Osteoblast (primary cell): ENCODE measurements around the gene DLG2. TPM values are rescaled to one million over a fixed set of nuclear protein-coding genes. Genes with fewer than 3 reads are reported as not detected.

Source experiments
- DNase-seq: peaks from one replicate; pipeline ENCODE4 v3.0.0; 2011; ENCODE audit warnings: low spot score, mixed read lengths; ENCODE audit not compliant: insufficient read length; ENCODE audit errors: missing footprints
- H2AFZ ChIP-seq: 2 replicates; pipeline ENCODE4 v1.6.0; 2011; ENCODE audit warnings: mild to moderate bottlenecking, low read length
- H3K27ac ChIP-seq: 2 replicates; pipeline ENCODE4 v1.5.1; 2011; ENCODE audit warnings: mild to moderate bottlenecking, low read depth, low read length, moderate library complexity
- H3K27me3 ChIP-seq: 2 replicates; pipeline ENCODE4 v1.6.0; 2012; ENCODE audit warnings: mild to moderate bottlenecking, control low read depth, inconsistent platforms, low read length, moderate library complexity; ENCODE audit not compliant: insufficient read depth
- H3K36me3 ChIP-seq: 2 replicates; pipeline ENCODE4 v1.5.1; 2011; ENCODE audit warnings: mild to moderate bottlenecking, low read length, control low read depth, moderate library complexity; ENCODE audit not compliant: insufficient read depth
- H3K4me1 ChIP-seq: 2 replicates; pipeline ENCODE4 v1.5.1; 2011; ENCODE audit warnings: mild to moderate bottlenecking, low read length, control low read depth, moderate library complexity; ENCODE audit not compliant: insufficient read depth
- H3K4me2 ChIP-seq: 2 replicates; pipeline ENCODE4 v1.6.0; 2011; ENCODE audit warnings: mild to moderate bottlenecking, low read length; ENCODE audit not compliant: insufficient read depth
- H3K4me3 ChIP-seq: fragments of 200-600 bp; sonication (generic); 3 replicates; pipeline ENCODE4 v1.5.1; 2012; ENCODE audit warnings: mild to moderate bottlenecking, low read length, inconsistent platforms; ENCODE audit not compliant: insufficient read depth
- H3K79me2 ChIP-seq: 2 replicates; pipeline ENCODE4 v1.6.0; 2012; ENCODE audit warnings: mild to moderate bottlenecking, low read length, control low read depth, inconsistent platforms; ENCODE audit not compliant: insufficient read depth
- H3K9me3 ChIP-seq: 2 replicates; pipeline ENCODE4 v1.5.1; 2011; ENCODE audit warnings: low read depth, low read length, control low read depth
- H4K20me1 ChIP-seq: 2 replicates; pipeline ENCODE4 v1.6.0; 2012; ENCODE audit warnings: mild to moderate bottlenecking, low read length, control low read depth; ENCODE audit not compliant: insufficient read depth
- total RNA-seq: library from RNA; depleted of rRNA; stranded (reverse); fragments of >200 nt; gene quantifications from 2 replicates; pipeline ENCODE4 v1.2.3, GENCODE V29; 2012
- TF ChIP-seq, protein P1 (sequence below): IDR thresholded peaks from 2 replicates; pipeline ENCODE4 v1.5.1; 2011; ENCODE audit warnings: mild to moderate bottlenecking, low read depth, low read length, moderate library complexity; ENCODE audit errors: extremely low read depth

DLG2 gene
- total RNA-seq, 1 donor = 3.3 TPM

DNA sequence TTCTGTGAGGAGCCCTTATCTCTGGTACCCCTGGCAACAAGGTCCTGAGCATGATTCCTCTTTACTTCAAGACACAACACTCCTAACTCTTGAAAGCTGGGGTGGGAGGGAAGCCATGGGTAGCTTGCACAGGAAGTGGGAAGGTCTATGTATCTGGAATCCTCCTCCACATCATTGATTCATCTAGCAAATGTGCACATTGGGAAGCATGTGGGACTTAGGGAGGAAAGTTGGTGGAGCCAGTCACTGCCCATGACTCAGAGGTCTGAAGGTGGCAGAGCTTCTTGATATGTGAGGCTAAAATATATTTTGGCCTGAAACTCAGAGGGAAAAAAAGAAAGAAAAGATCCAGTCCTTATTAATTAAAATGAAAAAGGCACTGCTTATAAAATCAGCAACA is 1000.9 kb downstream of the DLG2 start:
- Histone ChIP-seq H3K27ac (no peak overlapping the region), H3K4me3 (no peak overlapping the region), H3K4me1 (no peaks in the 10 kb centered on the region), H3K4me2 (no peak overlapping the region), H3K36me3 (no peaks in the 10 kb centered on the region), H4K20me1 (no peaks in the 10 kb centered on the region), H3K27me3 (no peaks in the 10 kb centered on the region), H3K9me3 (no peaks in the 10 kb centered on the region), H3K79me2 (no peaks in the 10 kb centered on the region), H2AFZ (no peak overlapping the region)
- TF ChIP-seq, protein P1, sequence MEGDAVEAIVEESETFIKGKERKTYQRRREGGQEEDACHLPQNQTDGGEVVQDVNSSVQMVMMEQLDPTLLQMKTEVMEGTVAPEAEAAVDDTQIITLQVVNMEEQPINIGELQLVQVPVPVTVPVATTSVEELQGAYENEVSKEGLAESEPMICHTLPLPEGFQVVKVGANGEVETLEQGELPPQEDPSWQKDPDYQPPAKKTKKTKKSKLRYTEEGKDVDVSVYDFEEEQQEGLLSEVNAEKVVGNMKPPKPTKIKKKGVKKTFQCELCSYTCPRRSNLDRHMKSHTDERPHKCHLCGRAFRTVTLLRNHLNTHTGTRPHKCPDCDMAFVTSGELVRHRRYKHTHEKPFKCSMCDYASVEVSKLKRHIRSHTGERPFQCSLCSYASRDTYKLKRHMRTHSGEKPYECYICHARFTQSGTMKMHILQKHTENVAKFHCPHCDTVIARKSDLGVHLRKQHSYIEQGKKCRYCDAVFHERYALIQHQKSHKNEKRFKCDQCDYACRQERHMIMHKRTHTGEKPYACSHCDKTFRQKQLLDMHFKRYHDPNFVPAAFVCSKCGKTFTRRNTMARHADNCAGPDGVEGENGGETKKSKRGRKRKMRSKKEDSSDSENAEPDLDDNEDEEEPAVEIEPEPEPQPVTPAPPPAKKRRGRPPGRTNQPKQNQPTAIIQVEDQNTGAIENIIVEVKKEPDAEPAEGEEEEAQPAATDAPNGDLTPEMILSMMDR = no peak
- DNase-seq = no peak

DNA sequence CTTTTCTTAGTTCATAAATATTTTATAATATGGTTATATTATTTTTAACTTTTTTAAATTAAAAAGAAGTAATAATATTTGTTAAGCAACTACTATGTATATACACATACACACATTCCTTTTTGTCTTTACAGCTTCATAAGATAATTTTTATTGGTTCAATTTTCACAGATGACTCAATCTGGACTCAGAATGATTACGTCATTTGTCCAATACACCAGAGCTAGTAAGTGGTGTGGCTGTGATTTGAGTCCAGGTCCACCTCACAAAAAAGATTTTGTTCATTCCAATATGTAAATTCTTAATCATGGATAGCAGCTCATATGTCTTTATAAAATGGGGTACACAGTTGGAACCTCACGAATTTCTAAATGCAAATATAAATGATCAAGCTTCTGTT is 1014.5 kb downstream of the DLG2 start:
- H3K9me3 ChIP-seq = no peaks in the 10 kb centered on the region
- no peaks in the 10 kb centered on the region for H3K36me3 ChIP-seq
- no peak overlapping the region for H3K4me2 ChIP-seq
- H3K79me2 ChIP-seq = no peaks in the 10 kb centered on the region
- H4K20me1 ChIP-seq = no peaks in the 10 kb centered on the region
- no peaks in the 10 kb centered on the region for H3K4me1 ChIP-seq
- H3K27ac ChIP-seq = no peak overlapping the region
- no peak overlapping the region for H2AFZ ChIP-seq
- no peak overlapping the region for H3K4me3 ChIP-seq
- DNase-seq = peak; percentile 42
- H3K27me3 ChIP-seq = no peaks in the 10 kb centered on the region
- TF ChIP-seq, protein P1 = no peak

DNA sequence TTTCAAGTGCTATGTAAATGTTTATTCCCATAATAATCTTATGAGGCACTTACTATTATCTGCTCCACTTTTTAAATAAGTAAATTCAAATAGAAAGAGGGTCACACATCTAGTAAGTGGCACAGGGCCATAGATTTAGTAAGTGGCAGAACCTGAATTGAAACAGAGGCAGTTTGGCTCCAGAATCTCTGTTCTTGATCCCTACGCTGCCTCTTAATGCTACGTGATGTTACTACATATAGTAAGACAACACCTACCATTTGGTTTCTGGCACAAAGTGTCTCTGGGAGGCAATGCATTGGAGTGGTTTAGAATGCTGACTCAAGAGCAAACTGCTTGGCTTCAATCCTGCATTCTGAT is 1018.3 kb downstream of the DLG2 start:
- H3K36me3 ChIP-seq = no peaks in the 10 kb centered on the region
- no peak overlapping the region for H3K4me3 ChIP-seq
- H3K27ac ChIP-seq = no peak overlapping the region
- no peak overlapping the region for H2AFZ ChIP-seq
- H3K9me3 ChIP-seq = no peaks in the 10 kb centered on the region
- H3K4me1 ChIP-seq = no peaks in the 10 kb centered on the region
- TF ChIP-seq, protein P1 = no peak
- H3K4me2 ChIP-seq = no peak overlapping the region
- H3K27me3 ChIP-seq = no peaks in the 10 kb centered on the region
- no peak for DNase-seq
- H3K79me2 ChIP-seq = no peaks in the 10 kb centered on the region
- no peaks in the 10 kb centered on the region for H4K20me1 ChIP-seq

DNA sequence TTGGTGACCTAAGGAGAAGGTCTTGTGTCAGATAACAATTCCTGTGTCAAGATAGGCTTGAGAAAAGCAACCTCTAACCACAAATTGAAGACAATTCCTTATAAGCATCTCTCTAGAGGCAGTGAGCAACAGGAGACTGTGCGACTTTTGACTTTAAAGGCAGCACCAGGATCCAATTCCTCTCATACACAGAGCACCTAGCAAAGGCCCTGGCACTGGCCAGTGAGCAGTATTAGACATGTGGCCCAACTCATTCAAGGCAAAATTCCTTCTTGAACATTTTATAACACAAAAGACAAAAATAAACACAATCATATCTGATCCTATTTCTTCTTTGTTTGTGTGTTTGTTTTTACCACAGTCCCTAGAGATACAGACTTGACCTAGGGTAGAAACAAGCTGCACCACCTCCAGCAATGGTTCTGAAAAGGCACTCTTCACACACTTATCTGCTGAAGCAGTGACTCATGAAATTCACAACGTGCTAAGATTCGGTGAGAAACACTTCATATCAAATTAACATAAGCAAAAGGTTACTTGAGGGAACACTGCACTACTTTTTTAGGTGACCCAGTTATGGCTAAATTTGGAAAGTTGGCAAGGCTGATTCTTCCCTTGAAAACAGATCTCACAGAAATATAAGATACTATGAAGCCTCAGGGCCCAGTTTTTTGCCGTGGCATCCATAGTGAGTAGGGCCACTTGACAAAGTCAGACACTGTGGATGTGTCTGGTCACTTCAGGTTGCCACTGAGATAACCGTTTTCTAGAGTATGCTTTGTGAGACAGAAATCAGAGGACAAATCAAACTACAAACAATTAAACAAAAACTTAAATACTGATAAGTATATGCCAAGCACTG is 1018.9 kb downstream of the DLG2 start:
- TF ChIP-seq, protein P1 = no peak

More for the DNA sequence above, 1018.9 kb downstream of the DLG2 start:
- H3K36me3 ChIP-seq = no peaks in the 10 kb centered on the region
- DNase-seq = no peak
- no peaks in the 10 kb centered on the region for H3K79me2 ChIP-seq
- no peak overlapping the region for H3K4me2 ChIP-seq
- no peaks in the 10 kb centered on the region for H4K20me1 ChIP-seq
- H3K9me3 ChIP-seq = no peaks in the 10 kb centered on the region
- no peak overlapping the region for H2AFZ ChIP-seq
- no peak overlapping the region for H3K27ac ChIP-seq
- no peaks in the 10 kb centered on the region for H3K27me3 ChIP-seq
- no peaks in the 10 kb centered on the region for H3K4me1 ChIP-seq
- no peak overlapping the region for H3K4me3 ChIP-seq
